Stimulated activated CD8-positive, alpha-beta memory T cell treated with anti-CD3 and anti-CD28 coated beads, Interleukin-15, amount 100 ng/mL, for 48 hours (primary cell): ENCODE measurements around the gene NEK9.
A peak's percentile ranks its signal among the peaks of the same experiment; 100 is the strongest.

ENCODE experiments used
- DNase-seq, 2 donors: peaks; one replicate each; pipeline ENCODE4 v3.0.0-alpha.2; 2020; ENCODE audit warnings: low read depth in 2 of 2

The NEK9 gene

DNA sequence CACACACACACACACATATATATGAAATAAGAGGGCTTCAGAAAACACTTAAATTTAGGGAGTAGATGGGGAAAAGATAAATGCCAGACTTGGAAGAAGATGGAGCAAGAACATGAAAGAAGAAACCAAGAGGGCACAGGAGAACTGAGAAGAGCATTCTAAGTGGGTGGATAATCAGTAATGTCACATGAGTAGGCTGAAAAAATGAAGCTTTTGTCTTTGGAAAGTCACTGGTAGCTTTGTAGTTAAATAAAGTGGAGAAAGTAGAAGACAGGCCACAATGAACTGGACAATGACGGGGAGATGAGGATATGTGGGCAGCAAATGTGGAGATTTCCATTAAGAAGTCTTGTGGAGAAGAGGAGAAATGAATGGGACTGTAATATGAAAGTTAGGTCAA is 59.6 kb downstream of the NEK9 start:
- no peak for DNase-seq

DNA sequence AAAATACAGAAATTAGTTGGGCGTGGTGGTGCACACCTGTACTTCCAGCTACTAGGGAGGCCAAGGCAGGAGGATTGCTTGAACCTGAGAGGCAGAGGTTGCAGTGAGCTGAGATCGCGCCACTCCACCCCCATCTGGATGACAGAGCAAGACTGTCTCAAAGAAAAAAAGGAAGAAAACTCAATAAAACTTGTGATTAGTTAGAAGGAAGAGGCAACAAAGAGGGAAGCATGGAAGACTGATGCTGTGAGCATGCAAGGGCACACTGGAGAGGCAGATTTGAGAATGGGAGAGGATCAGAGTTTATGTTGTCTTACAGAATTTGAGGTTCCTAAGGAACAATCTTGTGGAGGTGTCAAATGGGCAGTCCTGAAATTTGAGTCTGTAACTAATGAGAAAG is 60.2 kb downstream of the NEK9 start:
- DNase-seq = no peak

DNA sequence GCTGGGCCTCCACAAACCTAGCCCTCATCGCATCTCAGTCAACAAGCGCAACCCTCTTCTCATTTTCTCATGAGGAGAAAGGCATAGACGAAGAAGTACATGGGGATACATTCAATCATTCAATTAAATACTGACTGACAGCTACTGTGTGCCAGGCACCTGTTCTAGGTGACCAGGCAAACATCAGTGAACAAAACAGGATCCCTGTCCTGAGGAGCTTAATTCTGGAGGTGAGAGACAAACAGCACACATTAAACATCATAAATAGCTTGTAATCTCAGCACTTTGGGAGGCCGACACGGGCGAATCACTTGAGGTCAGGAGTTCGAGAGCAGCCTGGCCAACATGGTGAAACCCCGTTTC is 62.7 kb downstream of the NEK9 start:
- DNase-seq = no peak

DNA sequence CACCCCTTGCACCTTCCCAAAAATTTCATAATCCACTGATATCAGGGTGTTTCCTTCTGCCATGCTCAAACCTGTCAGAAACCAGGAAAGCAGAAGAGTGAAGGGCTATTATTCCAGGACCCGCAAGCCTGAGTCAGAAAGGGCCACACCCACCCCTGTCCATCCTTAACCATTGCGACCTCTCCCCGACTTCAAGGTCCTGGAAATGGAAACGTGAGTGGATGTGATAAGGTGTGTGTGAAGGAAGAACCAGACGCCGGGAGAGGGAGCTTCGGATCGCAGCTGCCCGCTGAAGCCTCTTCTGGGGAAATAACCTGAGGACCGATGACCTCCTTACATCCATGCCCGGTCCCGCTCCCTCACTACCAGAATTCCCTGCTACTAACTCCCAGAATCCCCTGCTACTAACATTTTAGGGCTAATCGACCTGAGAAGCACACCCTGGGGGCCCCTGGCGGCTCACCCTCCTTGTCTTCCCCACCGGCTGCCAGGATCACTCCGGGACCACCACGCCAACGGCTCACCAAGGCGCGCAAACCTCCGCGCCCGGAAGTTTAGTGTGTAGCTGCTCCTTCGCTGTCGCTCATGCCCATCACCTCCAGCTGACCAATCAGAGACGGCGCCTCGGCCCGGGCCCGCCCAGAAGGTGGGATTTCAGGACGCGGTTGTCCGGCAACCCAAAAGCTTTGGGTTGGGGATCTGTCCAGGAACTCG is 63.2 kb downstream of the NEK9 start, which contains the start of gene ACYP1:
ACYP1 (minus strand) TSS at position 534 of the 714 bp plus-strand sequence; CDS start at position 63, 471 bp downstream.
- peak; percentile 85 to 88 for DNase-seq

DNA sequence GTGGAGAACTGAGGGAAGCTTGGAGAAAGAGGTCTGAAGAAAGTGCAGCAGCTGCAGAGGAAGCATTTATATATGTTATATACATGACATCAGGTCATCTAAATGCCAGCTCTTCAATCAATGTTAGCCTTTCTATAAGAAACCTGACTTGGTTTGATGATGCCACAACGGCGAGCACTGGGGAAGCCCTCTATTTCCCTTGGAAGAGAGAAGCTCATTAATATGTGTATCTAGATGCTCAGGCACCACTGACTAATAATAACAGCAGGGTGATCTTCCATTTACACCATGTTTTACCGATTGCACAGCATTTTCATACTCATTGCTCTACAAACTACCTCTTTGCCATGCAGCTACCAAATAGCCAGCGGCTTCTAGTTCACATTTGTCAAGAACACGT is 63.8 kb downstream of the NEK9 start:
- no peak for DNase-seq

DNA sequence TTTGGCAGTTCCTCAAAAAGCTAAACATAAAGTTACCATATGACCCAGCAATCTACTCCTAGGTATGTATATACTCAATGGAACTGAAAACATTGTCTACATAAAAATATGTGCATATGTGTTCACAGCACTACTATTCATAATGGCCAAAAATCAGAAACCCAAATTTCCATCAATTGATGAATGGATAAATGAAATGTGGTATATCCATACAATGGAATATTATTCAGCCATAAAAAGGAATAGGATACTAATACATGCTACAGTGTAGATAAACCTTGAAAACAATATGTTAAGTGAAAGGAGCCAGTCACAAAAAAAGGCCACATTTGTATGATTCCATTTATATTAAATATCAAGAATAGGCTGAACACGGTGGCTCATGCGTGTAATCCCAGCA is 66.4 kb downstream of the NEK9 start:
- no peak for DNase-seq

DNA sequence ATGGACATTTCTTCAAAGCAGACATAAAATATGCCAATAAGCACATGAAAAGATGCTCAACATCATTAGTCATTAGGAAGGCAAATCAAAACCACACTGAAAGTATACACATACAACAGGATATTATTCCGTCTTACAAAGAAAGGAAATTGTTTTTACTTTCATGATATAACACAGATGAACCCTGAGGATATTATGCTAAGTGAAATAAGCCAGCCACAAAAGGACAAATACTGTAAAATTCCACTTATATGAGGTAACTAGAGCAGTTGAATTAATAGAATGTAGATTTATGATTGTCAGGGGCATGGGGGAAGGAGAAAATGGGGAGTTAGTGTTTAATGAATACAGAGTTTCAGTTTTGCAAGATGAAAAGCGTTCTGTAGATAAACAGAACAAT is 67.2 kb downstream of the NEK9 start:
- no peak for DNase-seq

DNA sequence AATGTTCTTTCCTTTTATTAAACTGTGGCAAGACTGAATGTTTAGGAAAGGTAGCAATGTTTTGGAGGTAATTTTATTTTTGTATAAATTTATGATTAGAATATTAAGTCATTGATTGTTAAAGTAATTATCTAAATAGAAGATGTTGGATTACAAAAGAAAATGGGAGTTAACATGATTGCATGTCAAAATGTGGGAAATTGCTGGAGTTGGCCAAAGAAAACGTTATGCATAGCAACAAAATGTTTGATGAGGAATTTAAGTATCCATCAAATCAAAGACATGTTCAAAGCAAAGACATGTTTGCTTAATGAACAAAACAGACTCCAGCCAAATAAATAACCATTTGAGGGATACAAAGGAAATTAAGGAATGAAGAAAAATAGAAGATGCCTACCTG is 72.4 kb downstream of the NEK9 start:
- no peak for DNase-seq

DNA sequence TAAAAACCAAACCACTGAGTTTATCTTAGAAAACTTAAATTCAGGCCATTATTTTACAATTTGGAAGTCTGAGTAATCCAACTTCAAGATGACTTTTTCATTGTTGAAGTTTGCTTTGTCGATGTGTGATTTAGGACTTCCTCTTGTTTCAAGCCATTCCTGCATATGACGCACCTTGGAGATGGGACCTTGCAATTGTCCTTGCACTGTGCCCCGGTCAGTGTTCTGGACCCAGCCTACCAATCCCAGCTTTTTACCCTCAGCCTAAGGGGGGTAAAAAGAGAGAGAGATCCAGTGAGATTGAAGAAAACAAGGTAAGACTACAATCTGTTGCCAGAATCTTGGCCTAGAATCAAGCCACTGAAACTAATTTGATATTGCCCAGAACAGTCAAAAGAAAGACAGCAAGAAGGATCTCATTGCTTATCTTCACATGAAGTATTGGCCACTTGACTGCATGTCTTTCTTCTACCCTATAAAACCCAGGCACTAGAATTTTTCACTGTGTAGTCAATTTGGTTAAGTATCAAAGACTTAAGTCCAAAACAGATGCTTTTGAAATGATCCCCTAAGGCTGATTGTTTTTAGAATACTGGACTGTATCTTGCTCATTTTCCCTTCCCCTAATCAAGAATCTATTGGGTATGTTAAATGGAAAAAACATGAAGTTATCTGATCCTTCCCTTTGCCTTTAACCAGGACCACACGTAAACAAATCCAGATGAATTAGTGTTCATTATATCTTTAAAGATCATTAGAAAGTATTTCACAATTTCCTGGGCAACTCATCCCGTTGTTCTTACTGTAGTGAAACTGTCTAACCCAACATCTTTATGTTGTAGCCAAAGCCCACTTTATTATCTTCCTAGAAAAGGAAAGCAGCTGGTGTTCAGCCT is 73.2 kb downstream of the NEK9 start:
- no peak for DNase-seq

DNA sequence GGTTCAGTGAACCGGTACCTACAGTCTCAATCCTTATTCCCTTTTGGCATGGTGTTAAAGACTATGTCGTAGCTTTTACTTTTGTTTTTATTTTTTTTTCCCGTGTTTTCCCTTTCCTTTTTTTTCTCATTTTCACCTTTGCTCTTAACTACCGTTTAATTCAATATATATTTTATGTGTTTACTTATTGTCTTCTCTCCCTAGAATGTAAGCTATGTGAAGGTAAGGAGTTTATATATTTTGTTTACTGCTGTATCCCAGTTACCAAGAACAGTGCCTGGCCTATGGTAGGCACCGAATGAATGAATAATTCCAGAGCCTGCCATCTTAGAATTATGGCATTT is 75.3 kb downstream of the NEK9 start:
- DNase-seq = no peak

DNA sequence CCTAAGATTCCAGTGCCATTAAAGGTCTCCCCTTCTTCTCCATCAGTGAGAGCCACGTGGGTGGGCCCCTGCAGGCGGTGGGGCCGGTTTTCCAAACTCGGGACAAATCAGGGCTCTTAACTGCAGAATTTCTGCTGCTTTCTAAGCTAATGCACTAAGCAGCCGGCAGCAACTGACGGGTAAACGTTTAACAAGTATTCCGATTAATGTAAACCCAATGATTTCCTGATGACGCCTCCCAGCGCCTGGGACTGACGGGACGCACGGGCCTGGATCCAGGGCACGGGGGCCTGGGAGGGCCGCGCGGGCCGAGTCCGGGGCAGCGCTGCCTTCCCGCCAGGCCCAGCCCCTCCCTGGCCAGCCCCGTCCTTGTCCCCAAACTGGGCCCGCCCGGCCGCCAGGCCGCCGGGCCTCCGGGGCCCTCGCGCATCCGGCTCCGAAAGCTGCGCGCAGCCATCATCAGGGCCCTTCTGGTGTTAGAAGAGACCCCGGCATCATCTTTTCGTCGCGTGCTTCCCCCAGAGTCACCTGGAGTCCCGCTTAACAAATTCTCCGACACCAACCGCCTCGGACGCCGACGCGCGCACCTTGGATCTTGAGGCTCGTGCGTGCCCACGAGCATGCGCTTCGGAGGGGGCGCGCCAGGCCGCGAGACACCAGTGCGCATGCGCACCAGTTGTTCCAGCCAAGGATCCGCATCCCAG is 75.8 kb downstream of the NEK9 start, which contains the start of gene MLH3:
MLH3 (minus strand) TSS at position 616 of the 704 bp plus-strand sequence. CDS start 1,812 bp downstream, outside the sequence.
- DNase-seq = peak; percentile 64 to 71

DNA sequence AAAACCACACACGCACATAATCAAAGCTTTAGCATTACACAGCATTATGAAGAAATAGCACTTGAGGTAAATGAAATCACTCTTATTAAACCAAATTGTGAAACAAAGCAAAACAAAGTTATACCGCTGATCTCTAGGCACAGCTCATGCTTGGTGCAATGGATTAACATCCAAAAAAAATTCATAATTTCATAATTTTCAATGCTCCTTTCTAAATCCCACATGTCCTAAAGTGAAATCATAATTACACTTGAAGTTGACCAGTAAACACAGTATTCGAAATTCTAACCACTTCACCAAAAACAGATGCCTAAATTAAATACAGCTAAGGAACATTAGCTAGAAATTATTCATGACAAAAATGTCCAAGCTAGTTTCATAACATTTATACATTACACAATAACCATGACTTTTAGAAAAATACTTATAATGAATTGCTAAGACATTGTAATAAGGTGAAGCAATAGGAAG is 77.1 kb downstream of the NEK9 start:
- DNase-seq = no peak

DNA sequence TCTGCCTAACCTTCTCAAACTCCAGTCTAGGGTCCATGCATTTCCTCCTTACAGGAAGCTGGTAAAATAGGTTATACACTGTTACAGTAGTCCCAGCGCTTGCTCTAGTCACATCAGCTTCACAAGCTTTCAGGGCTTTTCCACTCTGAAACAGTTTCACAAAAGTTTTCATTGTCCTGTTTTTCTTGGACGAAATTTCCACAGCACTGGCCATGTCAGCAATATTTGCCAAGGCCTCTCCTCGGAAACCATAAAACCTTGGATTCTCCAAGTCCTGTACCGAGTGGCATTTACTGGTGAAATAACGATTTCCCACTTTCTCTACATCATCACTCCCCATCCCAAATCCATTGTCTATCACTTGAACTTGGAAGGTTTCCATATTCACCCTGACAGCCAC is 77.7 kb downstream of the NEK9 start:
- no peak for DNase-seq

DNA sequence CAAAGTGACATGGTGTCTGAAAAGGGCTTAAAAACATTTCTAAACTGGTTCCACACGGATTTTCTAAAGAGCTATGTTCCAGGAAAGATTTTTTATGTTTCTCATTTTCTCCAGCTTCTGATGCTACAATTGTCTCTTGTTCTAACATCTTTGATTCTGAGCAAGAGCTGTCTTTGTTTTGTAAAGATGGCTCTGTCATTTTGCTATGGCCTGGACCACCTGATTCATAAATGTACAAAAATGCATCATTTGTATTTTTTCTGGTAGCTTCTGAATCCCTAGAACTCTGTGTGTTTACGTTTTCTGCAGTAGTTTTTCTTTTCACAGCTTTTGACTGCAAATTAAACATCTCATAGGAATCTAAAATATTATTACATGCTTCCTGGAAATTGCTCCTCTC is 78.7 kb downstream of the NEK9 start:
- no peak for DNase-seq

DNA sequence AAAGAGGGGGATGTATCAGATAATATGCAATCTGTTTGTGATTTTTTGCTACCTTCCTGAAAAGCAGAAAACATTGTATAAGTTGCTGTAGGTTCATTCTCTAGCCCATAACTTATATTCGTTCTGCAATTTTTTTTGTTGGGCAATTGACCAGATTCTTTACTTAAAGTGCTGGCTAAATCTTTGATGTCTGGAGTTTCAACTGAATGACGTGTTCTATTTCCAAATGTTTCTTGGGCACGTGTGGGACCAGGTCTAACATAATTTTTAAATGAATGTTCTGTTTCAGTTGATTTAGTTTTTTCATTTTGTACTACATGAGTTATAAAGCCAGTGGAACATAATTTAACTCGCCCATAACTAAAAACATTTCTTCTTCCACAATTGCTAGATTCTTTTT is 79.3 kb downstream of the NEK9 start:
- DNase-seq = no peak

DNA sequence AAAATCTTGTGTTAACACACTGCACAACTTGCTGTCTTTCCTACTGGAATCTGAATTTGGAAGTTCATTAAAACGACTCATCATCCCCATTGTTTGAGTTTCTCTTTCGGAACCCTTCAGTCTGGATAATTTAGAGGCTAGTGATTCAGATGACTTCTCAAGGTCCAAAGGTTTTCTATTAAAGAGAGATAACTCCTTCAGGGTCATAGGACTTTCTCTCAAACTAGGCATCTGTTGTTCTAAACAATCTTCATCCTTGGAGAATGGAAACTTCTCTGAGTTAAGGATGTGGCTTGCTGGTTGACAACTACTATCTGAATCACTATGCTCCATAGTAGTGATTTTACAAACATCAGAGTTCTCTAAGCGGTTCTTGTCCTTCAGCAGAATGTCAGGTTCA is 79.9 kb downstream of the NEK9 start:
- no peak for DNase-seq

DNA sequence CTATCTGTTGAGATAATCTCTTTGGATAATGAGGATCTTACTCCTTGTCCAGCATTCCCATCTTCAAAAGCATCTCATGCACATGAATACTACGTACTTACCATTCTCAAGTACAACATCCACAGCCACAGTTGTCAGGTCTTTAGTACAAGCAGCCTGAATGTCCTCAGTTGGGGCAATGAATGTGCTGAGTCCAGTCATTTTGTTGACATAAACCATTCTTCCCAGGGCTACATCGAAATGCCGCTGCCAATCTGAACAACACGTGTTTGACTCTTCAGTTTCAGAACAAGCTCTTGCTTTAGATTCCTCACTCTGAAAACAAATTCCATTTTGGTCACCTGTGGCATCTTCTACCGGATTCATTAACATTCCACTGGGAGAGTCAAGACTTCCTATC is 80.6 kb downstream of the NEK9 start:
- no peak for DNase-seq

DNA sequence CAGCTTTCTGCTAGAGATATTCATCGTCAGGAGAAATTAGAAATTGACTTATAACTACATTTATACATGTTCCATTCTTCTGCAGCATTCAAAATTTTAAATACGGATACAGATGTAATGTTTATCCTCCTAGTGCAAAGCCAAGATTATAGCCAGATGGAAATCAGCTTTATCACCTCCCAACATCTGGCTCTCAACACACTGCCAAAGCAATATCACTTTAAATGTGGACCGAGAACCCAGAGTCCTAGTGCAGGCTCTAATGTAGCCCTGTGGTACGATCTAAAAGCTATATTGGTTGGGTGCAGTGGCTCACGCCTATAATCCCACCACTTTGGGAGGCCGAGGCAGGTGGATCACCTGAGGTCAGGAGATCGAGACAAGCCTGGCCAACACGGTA is 82.1 kb downstream of the NEK9 start:
- DNase-seq = no peak

DNA sequence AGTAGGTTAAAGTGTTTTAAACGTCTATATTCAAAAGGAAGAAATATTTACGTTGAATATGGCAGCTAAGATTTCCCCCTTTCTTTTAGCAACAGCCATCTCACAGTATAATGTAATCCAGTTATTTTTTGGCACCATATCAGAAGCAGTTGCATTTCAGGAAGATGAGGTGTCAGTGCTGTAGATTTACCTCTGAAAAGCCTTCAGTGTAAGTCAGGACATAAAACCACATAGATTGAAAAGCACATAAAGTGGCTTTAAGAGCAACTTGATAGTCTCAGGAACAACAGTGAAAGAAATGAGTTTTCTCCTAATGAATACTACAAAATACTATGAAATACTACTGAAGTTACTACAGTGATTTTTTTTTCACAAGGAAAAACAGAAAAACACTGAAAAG is 82.5 kb downstream of the NEK9 start:
- DNase-seq = no peak

DNA sequence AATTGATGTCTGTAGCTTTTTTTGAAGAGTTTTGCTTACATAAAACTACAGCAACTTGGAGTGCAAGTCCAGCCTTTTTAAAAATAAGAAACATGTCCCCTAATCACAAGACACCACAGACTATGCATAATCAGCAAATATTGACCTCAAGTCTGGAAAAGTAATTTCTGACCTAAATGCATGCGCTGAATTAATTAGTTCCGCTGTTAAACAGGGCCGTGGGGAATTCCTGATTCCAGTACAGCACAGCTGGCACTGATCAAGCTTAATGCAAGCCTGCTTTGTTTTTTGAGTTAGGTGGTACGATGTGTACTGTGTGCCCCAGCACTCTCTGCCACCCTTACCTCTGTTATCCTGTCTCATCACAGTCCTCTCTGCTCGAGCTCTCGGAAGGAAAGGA is 84.8 kb downstream of the NEK9 start:
- no peak for DNase-seq

DNA sequence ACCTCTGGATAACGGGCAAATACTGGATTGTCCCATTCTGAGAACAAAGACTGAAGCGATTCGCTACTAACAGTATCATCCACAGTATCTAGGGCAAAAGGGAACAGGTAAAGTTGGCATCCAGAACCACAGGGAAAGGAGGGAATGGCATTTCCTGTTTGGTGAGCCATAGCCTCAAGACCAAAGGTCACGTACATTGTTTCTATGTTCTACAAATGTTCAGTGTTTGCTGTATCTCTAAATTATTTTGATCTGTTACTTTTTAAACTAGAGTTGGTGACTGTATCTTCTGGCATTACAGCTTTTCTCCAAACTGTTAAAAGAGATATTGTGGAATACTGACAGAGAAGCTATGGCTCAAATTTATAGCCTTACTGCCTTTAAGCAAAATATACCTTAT is 85.2 kb downstream of the NEK9 start:
- DNase-seq = no peak

DNA sequence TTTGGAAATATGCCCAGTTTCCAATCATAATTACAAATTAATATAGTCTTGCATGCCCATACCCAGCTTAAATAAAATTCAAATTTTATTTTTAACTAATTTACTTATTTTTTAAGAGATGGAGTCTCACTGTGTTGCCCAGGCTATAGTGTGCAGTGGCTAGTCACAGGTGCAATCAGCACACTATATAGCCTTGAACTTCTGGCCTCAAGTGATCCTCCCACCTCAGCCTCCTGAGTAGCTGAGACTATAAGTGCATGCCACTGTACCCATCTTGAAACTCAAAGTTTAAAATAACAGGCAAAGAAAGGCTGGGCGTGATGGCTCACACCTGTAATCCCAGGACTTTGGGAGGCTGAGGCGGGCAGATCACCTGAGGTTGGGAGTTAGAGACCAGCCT is 85.9 kb downstream of the NEK9 start:
- no peak for DNase-seq

DNA sequence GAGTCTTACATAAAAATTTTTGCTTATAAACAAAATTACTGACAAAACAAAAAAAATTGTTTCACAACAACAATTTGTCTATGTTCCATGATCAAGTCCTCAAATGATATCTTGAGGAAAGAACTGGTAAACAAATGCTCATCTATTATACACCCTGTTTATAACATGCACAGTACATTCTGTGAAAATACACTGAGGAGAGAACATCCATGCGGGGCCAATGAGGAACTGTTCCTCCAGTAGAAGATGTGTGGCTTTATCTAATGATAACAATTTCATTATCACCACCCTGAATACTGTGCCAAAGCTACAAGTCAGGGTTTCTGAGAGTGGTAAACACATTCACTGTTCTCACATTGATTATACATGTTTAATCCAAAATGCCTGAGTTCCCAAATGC is 86.3 kb downstream of the NEK9 start:
- no peak for DNase-seq
